HL-60 (cell line): ENCODE results near the gene GPR157.

Experiments used
- GABPA ChIP-seq: IDR thresholded peaks from 2 replicates; pipeline ENCODE4 v1.6.1; 2012; ENCODE audit warnings: low read depth
- POLR2AphosphoS5 ChIP-seq: IDR thresholded peaks from 2 replicates; pipeline ENCODE4 v1.6.1; 2012; ENCODE audit warnings: low read depth
- SPI1 ChIP-seq: IDR thresholded peaks from 2 replicates; pipeline ENCODE4 v1.6.1; 2012; ENCODE audit warnings: low read depth, mild to moderate bottlenecking, borderline replicate concordance
- TF ChIP-seq, protein P1 (sequence below): IDR thresholded peaks from one replicate; pipeline ENCODE4 v1.5.1; 2011; ENCODE audit warnings: low read length, control low read depth, inconsistent platforms; ENCODE audit not compliant: insufficient read depth
- TF ChIP-seq, protein P2 (sequence below): IDR thresholded peaks from 2 replicates; pipeline ENCODE4 v1.6.1; 2012; ENCODE audit warnings: low read depth; ENCODE audit not compliant: insufficient replicate concordance

DNA sequence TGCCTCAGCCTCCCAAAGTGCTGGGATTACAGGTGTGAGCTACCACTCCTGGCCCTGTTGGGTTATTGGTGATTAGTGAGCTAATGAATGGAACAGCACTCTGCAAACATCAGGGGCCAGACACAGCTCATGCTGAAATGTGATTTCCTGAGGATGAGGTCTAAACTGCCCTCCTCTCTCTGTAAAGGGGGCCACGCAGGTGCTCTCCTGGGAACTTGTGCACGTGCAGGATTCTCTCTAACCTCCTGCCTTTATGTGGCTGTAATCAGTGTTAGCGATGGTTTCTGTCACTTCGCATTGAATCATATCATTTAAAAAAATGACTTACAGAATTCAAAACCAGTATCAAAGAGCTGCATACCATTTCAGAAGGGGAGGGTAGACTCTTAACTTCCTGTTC is 3.6 kb downstream of the GPR157 start:
- TF ChIP-seq GABPA = no peak
- TF ChIP-seq POLR2AphosphoS5 = no peak
- TF ChIP-seq, protein P1, sequence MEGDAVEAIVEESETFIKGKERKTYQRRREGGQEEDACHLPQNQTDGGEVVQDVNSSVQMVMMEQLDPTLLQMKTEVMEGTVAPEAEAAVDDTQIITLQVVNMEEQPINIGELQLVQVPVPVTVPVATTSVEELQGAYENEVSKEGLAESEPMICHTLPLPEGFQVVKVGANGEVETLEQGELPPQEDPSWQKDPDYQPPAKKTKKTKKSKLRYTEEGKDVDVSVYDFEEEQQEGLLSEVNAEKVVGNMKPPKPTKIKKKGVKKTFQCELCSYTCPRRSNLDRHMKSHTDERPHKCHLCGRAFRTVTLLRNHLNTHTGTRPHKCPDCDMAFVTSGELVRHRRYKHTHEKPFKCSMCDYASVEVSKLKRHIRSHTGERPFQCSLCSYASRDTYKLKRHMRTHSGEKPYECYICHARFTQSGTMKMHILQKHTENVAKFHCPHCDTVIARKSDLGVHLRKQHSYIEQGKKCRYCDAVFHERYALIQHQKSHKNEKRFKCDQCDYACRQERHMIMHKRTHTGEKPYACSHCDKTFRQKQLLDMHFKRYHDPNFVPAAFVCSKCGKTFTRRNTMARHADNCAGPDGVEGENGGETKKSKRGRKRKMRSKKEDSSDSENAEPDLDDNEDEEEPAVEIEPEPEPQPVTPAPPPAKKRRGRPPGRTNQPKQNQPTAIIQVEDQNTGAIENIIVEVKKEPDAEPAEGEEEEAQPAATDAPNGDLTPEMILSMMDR = no peak
- TF ChIP-seq, protein P2, sequence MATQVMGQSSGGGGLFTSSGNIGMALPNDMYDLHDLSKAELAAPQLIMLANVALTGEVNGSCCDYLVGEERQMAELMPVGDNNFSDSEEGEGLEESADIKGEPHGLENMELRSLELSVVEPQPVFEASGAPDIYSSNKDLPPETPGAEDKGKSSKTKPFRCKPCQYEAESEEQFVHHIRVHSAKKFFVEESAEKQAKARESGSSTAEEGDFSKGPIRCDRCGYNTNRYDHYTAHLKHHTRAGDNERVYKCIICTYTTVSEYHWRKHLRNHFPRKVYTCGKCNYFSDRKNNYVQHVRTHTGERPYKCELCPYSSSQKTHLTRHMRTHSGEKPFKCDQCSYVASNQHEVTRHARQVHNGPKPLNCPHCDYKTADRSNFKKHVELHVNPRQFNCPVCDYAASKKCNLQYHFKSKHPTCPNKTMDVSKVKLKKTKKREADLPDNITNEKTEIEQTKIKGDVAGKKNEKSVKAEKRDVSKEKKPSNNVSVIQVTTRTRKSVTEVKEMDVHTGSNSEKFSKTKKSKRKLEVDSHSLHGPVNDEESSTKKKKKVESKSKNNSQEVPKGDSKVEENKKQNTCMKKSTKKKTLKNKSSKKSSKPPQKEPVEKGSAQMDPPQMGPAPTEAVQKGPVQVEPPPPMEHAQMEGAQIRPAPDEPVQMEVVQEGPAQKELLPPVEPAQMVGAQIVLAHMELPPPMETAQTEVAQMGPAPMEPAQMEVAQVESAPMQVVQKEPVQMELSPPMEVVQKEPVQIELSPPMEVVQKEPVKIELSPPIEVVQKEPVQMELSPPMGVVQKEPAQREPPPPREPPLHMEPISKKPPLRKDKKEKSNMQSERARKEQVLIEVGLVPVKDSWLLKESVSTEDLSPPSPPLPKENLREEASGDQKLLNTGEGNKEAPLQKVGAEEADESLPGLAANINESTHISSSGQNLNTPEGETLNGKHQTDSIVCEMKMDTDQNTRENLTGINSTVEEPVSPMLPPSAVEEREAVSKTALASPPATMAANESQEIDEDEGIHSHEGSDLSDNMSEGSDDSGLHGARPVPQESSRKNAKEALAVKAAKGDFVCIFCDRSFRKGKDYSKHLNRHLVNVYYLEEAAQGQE = no peak
- TF ChIP-seq SPI1 = no peak
